Measurements from ENCODE around the gene PDE10A. TPM values are rescaled to one million over a fixed set of nuclear protein-coding genes. Genes with fewer than 3 reads are reported as not detected.

The PDE10A gene
- total RNA-seq, 1 donor from 2014 or later, result 5.4 TPM

DNA sequence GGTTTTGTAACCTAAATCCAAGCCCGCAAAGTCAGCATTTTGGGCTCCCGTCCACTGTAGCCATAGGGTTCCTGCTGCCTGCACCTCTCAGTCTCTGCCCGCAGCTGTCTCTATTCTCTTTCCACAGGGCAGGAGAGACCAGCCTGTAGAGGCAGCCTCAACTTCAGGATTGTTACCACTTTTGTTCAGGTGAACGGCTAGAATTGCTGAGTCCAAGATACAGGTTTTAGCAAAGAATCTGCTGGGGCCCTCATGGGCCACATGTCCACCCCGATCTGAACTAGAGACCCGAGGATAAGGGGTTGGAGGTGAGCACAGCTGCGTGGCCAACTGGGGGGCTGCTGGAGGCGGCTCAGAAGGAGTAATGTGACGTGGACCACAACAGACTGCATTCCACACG lies 215.9 kb downstream of the PDE10A start:
- Mint-ChIP-seq H3K9me3 (ENCODE audit: unreplicated experiment) (peaks cover 6% of the 10 kb centered on the region), H3K4me1 (ENCODE audit: low read depth, unreplicated experiment) (no peaks in the 10 kb centered on the region), H3K27ac (ENCODE audit: unreplicated experiment) (no peak overlapping the region), H3K4me3 (ENCODE audit: unreplicated experiment) (no peak overlapping the region), H3K27me3 (ENCODE audit: low read depth, unreplicated experiment) (no peaks in the 10 kb centered on the region), H3K36me3 (ENCODE audit: low read depth, unreplicated experiment) (peaks cover 5% of the 10 kb centered on the region)
- Histone ChIP-seq H3K9me3 (ENCODE audit: insufficient read depth, low read depth, low read length) (no peaks in the 10 kb centered on the region), H3K4me2 (ENCODE audit: low read length) (no peak overlapping the region), H3K79me2 (ENCODE audit: insufficient read depth, low read length) (no peaks in the 10 kb centered on the region), H3K27ac (ENCODE audit: low read depth, low read length) (no peak overlapping the region), H3K4me3 (ENCODE audit: insufficient read depth, low read depth, low read length) (no peak overlapping the region), H3K36me3 (ENCODE audit: insufficient read depth, low read length) (no peaks in the 10 kb centered on the region), H4K20me1 (ENCODE audit: insufficient read depth, low read length) (no peaks in the 10 kb centered on the region), H2AFZ (ENCODE audit: low read depth, low read length) (no peak overlapping the region), H3K27me3 (ENCODE audit: insufficient read depth, low read length) (no peaks in the 10 kb centered on the region), H3K4me1 (ENCODE audit: insufficient read depth, low read length) (no peaks in the 10 kb centered on the region), H3K9ac (ENCODE audit: low read length) (no peak overlapping the region)
- no peak for FAIRE-seq
- DNase-seq (ENCODE audit: low read depth), result no peak
- no peak for TF ChIP-seq EZH2 (IDR thresholded peaks at IDR 0.05; ENCODE audit: insufficient read depth, low read length)
- TF ChIP-seq, protein P1, sequence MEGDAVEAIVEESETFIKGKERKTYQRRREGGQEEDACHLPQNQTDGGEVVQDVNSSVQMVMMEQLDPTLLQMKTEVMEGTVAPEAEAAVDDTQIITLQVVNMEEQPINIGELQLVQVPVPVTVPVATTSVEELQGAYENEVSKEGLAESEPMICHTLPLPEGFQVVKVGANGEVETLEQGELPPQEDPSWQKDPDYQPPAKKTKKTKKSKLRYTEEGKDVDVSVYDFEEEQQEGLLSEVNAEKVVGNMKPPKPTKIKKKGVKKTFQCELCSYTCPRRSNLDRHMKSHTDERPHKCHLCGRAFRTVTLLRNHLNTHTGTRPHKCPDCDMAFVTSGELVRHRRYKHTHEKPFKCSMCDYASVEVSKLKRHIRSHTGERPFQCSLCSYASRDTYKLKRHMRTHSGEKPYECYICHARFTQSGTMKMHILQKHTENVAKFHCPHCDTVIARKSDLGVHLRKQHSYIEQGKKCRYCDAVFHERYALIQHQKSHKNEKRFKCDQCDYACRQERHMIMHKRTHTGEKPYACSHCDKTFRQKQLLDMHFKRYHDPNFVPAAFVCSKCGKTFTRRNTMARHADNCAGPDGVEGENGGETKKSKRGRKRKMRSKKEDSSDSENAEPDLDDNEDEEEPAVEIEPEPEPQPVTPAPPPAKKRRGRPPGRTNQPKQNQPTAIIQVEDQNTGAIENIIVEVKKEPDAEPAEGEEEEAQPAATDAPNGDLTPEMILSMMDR (IDR thresholded peaks at IDR 0.05; ENCODE audit: insufficient read depth, low read depth, low read length), result no peak

DNA sequence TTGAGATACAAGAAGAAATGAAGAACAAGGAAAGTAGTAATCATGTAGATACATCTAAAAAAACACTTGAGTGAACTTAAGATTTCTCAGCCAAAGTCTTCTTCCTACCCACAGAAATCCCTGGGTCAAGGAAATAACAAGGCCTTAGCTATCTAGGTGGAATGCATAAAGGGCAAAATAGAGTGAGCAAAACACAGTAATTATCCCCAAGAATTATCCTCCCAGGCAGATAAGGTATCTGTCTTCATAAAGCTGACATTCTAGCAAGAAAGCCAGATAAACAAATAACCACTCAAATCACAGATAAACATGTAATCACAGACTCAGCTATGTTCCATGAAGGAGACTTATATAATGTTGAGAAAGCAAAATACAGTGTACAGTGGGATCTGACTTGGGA lies 216.7 kb downstream of the PDE10A start:
- Histone ChIP-seq H3K4me2 (ENCODE audit: low read length) (no peak overlapping the region), H3K9ac (ENCODE audit: low read length) (no peak overlapping the region), H3K79me2 (ENCODE audit: insufficient read depth, low read length) (no peaks in the 10 kb centered on the region), H3K4me1 (ENCODE audit: insufficient read depth, low read length) (no peaks in the 10 kb centered on the region), H3K4me3 (ENCODE audit: insufficient read depth, low read depth, low read length) (no peak overlapping the region), H3K27ac (ENCODE audit: low read depth, low read length) (no peak overlapping the region), H3K9me3 (ENCODE audit: insufficient read depth, low read depth, low read length) (no peaks in the 10 kb centered on the region), H3K36me3 (ENCODE audit: insufficient read depth, low read length) (no peaks in the 10 kb centered on the region), H3K27me3 (ENCODE audit: insufficient read depth, low read length) (no peaks in the 10 kb centered on the region), H4K20me1 (ENCODE audit: insufficient read depth, low read length) (no peaks in the 10 kb centered on the region), H2AFZ (ENCODE audit: low read depth, low read length) (no peak overlapping the region)
- no peak overlapping the region for H3K27ac Mint-ChIP-seq (ENCODE audit: unreplicated experiment)
- no peaks in the 10 kb centered on the region for H3K4me1 Mint-ChIP-seq (ENCODE audit: low read depth, unreplicated experiment)
- H3K4me3 Mint-ChIP-seq (ENCODE audit: unreplicated experiment), result no peak overlapping the region
- H3K9me3 Mint-ChIP-seq (ENCODE audit: unreplicated experiment), result peaks cover 6% of the 10 kb centered on the region
- TF ChIP-seq, protein P1 (IDR thresholded peaks at IDR 0.05; ENCODE audit: insufficient read depth, low read depth, low read length), result no peak
- TF ChIP-seq EZH2 (IDR thresholded peaks at IDR 0.05; ENCODE audit: insufficient read depth, low read length), result no peak
- no peak for FAIRE-seq
- peaks cover 5% of the 10 kb centered on the region for H3K36me3 Mint-ChIP-seq (ENCODE audit: low read depth, unreplicated experiment)
- no peak for DNase-seq (ENCODE audit: low read depth)
- no peaks in the 10 kb centered on the region for H3K27me3 Mint-ChIP-seq (ENCODE audit: low read depth, unreplicated experiment)

DNA sequence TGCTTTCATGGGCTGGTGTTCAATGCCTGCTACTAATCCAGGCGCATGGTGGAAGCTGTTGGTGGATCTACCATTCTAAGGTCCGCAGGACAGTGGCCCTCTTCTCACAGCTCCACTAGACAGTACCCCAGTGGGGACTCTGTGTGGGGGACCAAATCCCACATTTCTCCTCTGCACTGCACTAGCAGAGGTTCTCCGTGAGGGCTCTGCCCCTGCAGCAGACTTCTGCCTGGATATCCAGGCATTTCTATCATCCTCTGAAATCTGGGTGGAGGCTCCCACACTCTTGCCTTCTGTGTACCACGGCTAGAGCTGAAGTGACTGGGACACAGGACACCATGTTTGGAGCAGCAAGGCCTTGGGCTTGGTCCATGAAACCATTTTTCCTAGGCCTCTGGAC lies 219.6 kb downstream of the PDE10A start:
- Histone ChIP-seq H3K9me3 (ENCODE audit: insufficient read depth, low read depth, low read length) (no peaks in the 10 kb centered on the region), H3K4me2 (ENCODE audit: low read length) (no peak overlapping the region), H3K36me3 (ENCODE audit: insufficient read depth, low read length) (no peaks in the 10 kb centered on the region), H3K27me3 (ENCODE audit: insufficient read depth, low read length) (no peaks in the 10 kb centered on the region), H4K20me1 (ENCODE audit: insufficient read depth, low read length) (no peaks in the 10 kb centered on the region), H3K9ac (ENCODE audit: low read length) (no peak overlapping the region), H3K4me1 (ENCODE audit: insufficient read depth, low read length) (no peaks in the 10 kb centered on the region), H3K27ac (ENCODE audit: low read depth, low read length) (no peak overlapping the region), H2AFZ (ENCODE audit: low read depth, low read length) (no peak overlapping the region), H3K4me3 (ENCODE audit: insufficient read depth, low read depth, low read length) (no peak overlapping the region), H3K79me2 (ENCODE audit: insufficient read depth, low read length) (no peaks in the 10 kb centered on the region)
- H3K9me3 Mint-ChIP-seq (ENCODE audit: unreplicated experiment), result peaks cover 6% of the 10 kb centered on the region
- DNase-seq (ENCODE audit: low read depth), result no peak
- H3K27me3 Mint-ChIP-seq (ENCODE audit: low read depth, unreplicated experiment), result no peaks in the 10 kb centered on the region
- peaks cover 5% of the 10 kb centered on the region for H3K36me3 Mint-ChIP-seq (ENCODE audit: low read depth, unreplicated experiment)
- no peak for TF ChIP-seq EZH2 (IDR thresholded peaks at IDR 0.05; ENCODE audit: insufficient read depth, low read length)
- TF ChIP-seq, protein P1 (IDR thresholded peaks at IDR 0.05; ENCODE audit: insufficient read depth, low read depth, low read length), result no peak
- H3K4me1 Mint-ChIP-seq (ENCODE audit: low read depth, unreplicated experiment), result no peaks in the 10 kb centered on the region
- no peak for FAIRE-seq
- H3K27ac Mint-ChIP-seq (ENCODE audit: unreplicated experiment), result no peak overlapping the region
- no peak overlapping the region for H3K4me3 Mint-ChIP-seq (ENCODE audit: unreplicated experiment)
